ENCODE data around the gene RASSF5. TPM values are rescaled to one million over a fixed set of nuclear protein-coding genes. Genes with fewer than 3 reads are reported as not detected.

Gene RASSF5
- total and polyA plus RNA-seq, 9 of the 15 experiments (the other 6 are each of a cell fraction or from before 2014, with no cell fraction given) = 6.1 to 41.0 (median 25.2) TPM

GRCh38 chr1:206503591-206504362, 3.6 kb upstream of the RASSF5 start (continued):
- TF ChIP-seq, protein P1, sequence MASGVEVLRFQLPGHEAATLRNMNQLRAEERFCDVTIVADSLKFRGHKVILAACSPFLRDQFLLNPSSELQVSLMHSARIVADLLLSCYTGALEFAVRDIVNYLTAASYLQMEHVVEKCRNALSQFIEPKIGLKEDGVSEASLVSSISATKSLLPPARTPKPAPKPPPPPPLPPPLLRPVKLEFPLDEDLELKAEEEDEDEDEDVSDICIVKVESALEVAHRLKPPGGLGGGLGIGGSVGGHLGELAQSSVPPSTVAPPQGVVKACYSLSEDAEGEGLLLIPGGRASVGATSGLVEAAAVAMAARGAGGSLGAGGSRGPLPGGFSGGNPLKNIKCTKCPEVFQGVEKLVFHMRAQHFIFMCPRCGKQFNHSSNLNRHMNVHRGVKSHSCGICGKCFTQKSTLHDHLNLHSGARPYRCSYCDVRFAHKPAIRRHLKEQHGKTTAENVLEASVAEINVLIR (CRISPR knock-in tag; IDR thresholded peaks at IDR 0.05) = 0 out of 2 replicates have a peak, but pooled peaks have one; percentile 30
- TF ChIP-seq PHTF2 (CRISPR knock-in tag; IDR thresholded peaks at IDR 0.05) = no peak
- no peak for TF ChIP-seq ZNF717 (CRISPR knock-in tag; IDR thresholded peaks at IDR 0.05)
- TF ChIP-seq CCNT2 (IDR thresholded peaks at IDR 0.05; ENCODE audit: borderline replicate concordance, extremely low read depth, insufficient read length, low read depth, low read length) = no peak
- peak; percentile 21; the same call in 1 of the 2 replicates for TF ChIP-seq ESRRA (IDR thresholded peaks at IDR 0.05; ENCODE audit: borderline replicate concordance, low read depth)
- no peak for TF ChIP-seq RFX7 (CRISPR knock-in tag; IDR thresholded peaks at IDR 0.05)
- no peak for TF ChIP-seq PKNOX1 (IDR thresholded peaks at IDR 0.05)
- no peak for TF ChIP-seq HNRNPH1 (optimal IDR thresholded peaks at IDR 0.05; ENCODE audit: low read depth, low read length)
- TF ChIP-seq ZNF197 (CRISPR knock-in tag; IDR thresholded peaks at IDR 0.05; ENCODE audit: low read depth) = no peak
- TF ChIP-seq, protein P2, sequence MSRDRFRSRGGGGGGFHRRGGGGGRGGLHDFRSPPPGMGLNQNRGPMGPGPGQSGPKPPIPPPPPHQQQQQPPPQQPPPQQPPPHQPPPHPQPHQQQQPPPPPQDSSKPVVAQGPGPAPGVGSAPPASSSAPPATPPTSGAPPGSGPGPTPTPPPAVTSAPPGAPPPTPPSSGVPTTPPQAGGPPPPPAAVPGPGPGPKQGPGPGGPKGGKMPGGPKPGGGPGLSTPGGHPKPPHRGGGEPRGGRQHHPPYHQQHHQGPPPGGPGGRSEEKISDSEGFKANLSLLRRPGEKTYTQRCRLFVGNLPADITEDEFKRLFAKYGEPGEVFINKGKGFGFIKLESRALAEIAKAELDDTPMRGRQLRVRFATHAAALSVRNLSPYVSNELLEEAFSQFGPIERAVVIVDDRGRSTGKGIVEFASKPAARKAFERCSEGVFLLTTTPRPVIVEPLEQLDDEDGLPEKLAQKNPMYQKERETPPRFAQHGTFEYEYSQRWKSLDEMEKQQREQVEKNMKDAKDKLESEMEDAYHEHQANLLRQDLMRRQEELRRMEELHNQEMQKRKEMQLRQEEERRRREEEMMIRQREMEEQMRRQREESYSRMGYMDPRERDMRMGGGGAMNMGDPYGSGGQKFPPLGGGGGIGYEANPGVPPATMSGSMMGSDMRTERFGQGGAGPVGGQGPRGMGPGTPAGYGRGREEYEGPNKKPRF (IDR thresholded peaks at IDR 0.05; ENCODE audit: low read depth, low read length) = no peak
- TF ChIP-seq CBFA2T3 (IDR thresholded peaks at IDR 0.05) = no peak
- no peak for TF ChIP-seq NCOA6 (IDR thresholded peaks at IDR 0.05)
- TF ChIP-seq, protein P3, sequence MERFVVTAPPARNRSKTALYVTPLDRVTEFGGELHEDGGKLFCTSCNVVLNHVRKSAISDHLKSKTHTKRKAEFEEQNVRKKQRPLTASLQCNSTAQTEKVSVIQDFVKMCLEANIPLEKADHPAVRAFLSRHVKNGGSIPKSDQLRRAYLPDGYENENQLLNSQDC (CRISPR knock-in tag; IDR thresholded peaks at IDR 0.05) = no peak
- TF ChIP-seq ZNF639 (CRISPR knock-in tag; conservative IDR thresholded peaks at IDR 0.05 in 1 of 2, IDR thresholded peaks at IDR 0.05 in 1 of 2) = peak in 1 of 2 experiments; percentile 73; a peak in 1 of 4 replicates

Measured in K562 (cell line).